HTERT RPE-1 (cell line): ENCODE results near the gene PHLPP2.
"Not testable (repeated sequence)": the region's sequence is repeated elsewhere in the genome, so short reads cannot be mapped to it uniquely, and the experiment has no call there.

Experiments
- in situ Hi-C: fragments of 300-500 bp; cut with MboI; formaldehyde crosslinking; loops from 4 replicates; pipeline ENCODE4 v1.14.3; 2020; ENCODE audit warnings: low sequenced_read_pairs

PHLPP2 gene

GRCh38 chr16:71625113-71625850 lies 99.2 kb downstream of the PHLPP2 start:
- in situ Hi-C loops = no loop called here

- in situ Hi-C loops = no loop called here
Observed at GRCh38 chr16:71623597-71623996, 100.9 kb downstream of the PHLPP2 start.

GRCh38 chr16:71622088-71622487 lies 102.4 kb downstream of the PHLPP2 start:
- in situ Hi-C loops = no loop called here

GRCh38 chr16:71618429-71618828 lies 106.1 kb downstream of the PHLPP2 start:
- in situ Hi-C loops = no loop called here

- in situ Hi-C loops = not testable (repeated sequence)
Observed at GRCh38 chr16:71614956-71615355, 109.5 kb downstream of the PHLPP2 start.

- in situ Hi-C loops = no loop called here
Observed at GRCh38 chr16:71610936-71611871, 113.3 kb downstream of the PHLPP2 start.

GRCh38 chr16:71610447-71610846 lies 114.1 kb downstream of the PHLPP2 start:
- in situ Hi-C loops = no loop called here

GRCh38 chr16:71609066-71609465 lies 115.4 kb downstream of the PHLPP2 start:
- in situ Hi-C loops = no loop called here

GRCh38 chr16:71600822-71601221 lies 123.7 kb downstream of the PHLPP2 start:
- in situ Hi-C loops = no loop called here

- in situ Hi-C loops = not testable (repeated sequence)
Observed at GRCh38 chr16:71598426-71598825, 126.1 kb downstream of the PHLPP2 start.

GRCh38 chr16:71595340-71595826 lies 129.1 kb downstream of the PHLPP2 start:
- in situ Hi-C loops = not testable (repeated sequence)
